ENCODE measurements around the gene FLNC.

FLNC gene

GRCh38 chr7:128831994-128832879 is 2.0 kb downstream of the FLNC start:
- peak; percentile 49 for DNase-seq (ENCODE audit: low read depth)

GRCh38 chr7:128832880-128833147 is 2.6 kb downstream of the FLNC start:
- no peak for DNase-seq (ENCODE audit: low read depth)

- peak; percentile 90 for DNase-seq (ENCODE audit: low read depth)
Observed at GRCh38 chr7:128833148-128833945, 3.1 kb downstream of the FLNC start.

DNA sequence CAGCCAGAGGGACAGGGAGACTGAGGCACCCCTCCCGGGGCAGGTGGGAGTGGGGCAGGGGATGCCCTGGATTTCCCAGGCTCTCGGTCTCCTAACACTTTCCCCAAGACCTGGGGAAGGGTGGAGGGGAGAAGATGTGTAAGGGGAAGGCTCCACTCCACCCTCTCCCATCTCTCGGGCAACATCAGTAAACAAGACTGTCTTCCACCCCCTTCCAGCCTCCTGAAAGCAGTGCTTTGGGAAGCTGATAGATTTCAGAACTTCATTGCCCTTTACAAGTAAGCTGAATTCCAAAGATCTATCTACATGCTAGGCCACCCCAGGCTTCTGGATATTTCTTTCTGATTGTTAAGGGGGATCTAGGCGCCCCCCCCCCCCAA is 3.7 kb downstream of the FLNC start:
- no peak for DNase-seq (ENCODE audit: low read depth)

- no peak for DNase-seq (ENCODE audit: low read depth)
Observed at GRCh38 chr7:128835231-128835751, 5.1 kb downstream of the FLNC start.

DNA sequence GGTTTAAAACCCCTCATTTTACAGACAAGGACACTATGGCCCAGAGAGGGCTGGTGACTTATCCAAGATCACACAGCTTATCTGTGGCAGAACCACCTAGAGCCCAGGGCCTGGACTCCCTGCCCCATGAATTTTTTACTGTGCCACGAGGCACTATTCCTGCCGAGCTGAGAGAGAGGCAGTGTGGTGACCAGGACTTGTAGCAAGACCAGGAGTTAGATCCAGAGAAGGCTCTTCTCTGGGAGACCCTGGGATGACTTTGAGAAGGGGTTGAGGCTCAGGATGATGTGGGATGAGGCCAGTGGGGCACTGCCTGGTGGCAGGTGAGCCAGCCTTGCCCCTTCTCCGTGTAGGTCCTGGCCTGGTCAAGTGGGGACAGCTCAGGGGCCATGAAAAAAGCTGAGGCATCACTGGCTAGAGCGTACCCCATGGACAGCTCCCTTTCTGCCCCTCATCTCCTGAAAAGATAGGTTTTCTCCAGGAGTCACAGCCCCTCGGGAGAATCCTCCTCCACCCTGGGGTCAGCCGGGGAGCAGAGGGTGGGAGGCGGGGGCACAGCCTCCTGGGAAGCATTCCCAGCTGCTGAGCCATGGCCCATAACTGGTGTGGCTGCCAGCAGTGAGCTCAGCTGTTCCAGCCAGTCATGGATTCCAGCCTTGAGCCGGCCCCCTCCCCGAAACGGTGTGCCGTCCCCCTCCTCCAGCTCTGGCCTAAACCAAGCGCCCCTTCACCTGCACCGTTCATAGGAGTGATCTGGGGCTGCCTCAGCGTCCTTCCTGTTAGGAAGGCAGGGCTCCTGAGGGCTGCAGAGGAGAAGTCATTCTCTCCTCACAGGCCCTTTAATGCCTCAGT is 5.8 kb downstream of the FLNC start:
- peak; percentile 59 for DNase-seq (ENCODE audit: low read depth)

- no peak for DNase-seq (ENCODE audit: low read depth)
Observed at GRCh38 chr7:128836729-128837348, 6.6 kb downstream of the FLNC start.

DNA sequence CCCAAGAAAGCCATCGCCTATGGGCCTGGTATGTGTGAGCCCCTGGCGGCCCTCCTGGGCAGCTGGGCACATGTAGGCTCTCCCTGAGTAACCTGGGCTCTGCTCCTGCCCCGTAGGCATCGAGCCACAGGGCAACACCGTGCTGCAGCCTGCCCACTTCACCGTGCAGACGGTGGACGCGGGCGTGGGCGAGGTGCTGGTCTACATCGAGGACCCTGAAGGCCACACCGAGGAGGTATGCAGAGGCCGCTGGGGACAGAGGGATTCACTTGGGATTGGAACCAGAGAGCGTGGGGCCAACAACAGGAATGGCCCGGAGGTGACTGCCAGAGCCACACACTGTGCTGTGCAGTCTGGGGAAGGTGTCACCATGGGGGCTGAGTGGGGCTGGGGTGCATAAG is 7.3 kb downstream of the FLNC start:
- DNase-seq (ENCODE audit: low read depth), result no peak

GRCh38 chr7:128838109-128838779 is 8.0 kb downstream of the FLNC start:
- DNase-seq (ENCODE audit: low read depth), result no peak

GRCh38 chr7:128838981-128839731 is 8.9 kb downstream of the FLNC start:
- no peak for DNase-seq (ENCODE audit: low read depth)

DNA sequence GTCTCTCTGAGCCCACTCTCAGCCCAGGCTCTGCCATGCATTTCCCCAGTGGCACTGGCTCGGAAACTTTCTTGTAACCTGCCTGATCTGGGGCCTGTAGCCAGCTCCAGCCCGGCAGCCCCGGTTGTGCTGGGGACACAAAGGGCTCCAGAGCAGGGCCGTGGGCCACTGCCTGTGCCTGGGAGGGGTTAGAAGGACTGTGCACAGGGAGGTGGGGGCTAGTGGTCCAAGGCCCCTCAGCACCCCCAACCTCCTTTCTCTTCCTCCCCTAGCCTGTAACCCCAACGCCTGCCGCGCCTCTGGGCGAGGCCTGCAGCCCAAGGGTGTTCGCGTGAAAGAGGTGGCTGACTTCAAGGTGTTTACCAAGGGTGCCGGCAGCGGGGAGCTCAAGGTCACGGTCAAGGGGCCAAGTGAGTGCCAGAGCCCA is 9.6 kb downstream of the FLNC start:
- no peak for DNase-seq (ENCODE audit: low read depth)

DNA sequence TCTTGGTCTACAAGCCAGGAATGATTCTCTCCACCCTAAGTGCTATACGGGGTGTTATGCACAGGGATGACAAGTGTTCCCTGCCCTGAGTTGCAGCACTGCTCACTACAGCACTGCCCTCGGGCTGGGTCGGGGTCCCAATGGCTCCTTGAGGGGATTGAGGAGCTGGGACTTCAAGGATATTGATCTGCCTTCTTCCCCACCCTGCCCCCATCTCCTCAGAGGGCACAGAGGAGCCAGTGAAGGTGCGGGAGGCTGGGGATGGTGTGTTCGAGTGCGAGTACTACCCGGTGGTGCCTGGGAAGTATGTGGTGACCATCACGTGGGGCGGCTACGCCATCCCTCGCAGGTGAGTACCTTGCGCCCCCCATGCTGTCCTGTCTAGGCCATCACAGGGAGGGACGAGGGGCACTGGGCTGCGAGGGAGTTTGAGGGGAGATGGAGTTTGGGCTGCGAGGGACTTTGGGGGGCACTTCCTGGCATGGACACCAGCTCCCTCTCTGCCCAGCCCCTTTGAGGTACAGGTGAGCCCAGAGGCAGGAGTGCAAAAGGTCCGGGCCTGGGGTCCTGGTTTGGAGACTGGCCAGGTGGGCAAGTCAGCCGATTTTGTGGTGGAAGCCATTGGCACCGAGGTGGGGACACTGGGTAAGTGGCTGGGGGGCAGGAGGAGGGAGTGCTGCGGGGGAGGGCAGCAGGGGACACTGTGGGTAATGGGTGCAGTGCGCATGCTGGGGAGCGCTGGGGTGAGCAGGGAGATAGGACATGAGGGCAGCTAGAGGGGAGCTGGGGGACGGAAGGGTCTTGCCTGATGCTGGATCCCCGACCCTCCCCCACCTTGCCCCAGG is 10.3 kb downstream of the FLNC start:
- no peak for DNase-seq (ENCODE audit: low read depth)

- no peak for DNase-seq (ENCODE audit: low read depth)
Observed at GRCh38 chr7:128841171-128841690, 11.0 kb downstream of the FLNC start.

- DNase-seq (ENCODE audit: low read depth), result peak; percentile 26
Observed at GRCh38 chr7:128841921-128842673, 11.9 kb downstream of the FLNC start.

GRCh38 chr7:128842674-128843641 is 12.8 kb downstream of the FLNC start:
- DNase-seq (ENCODE audit: low read depth), result no peak

- DNase-seq (ENCODE audit: low read depth), result no peak
Observed at GRCh38 chr7:128843938-128844621, 13.9 kb downstream of the FLNC start.
